Suprapubic skin (tissue), 4 donors: ENCODE results near the gene ARHGEF28.

Experiments
- CTCF ChIP-seq, 2 donors: fragments of 200-600 bp in 1 of 2; fragments of 450-650 bp in 1 of 2; sonication (generic) in 1 of 2; IDR thresholded peaks; one replicate each; pipeline ENCODE4 v1.5.1; 2016 to 2019; ENCODE audit warnings: antibody characterized with exemption in 2 of 2, mild to moderate bottlenecking in 1 of 2, moderate library complexity in 1 of 2
- EP300 ChIP-seq: sonication (generic); formaldehyde crosslinking; IDR thresholded peaks from one replicate; pipeline ENCODE4 v1.6.1; 2017; ENCODE audit warnings: antibody characterized with exemption
- POLR2A ChIP-seq, 2 donors: fragments of 450-650 bp; IDR thresholded peaks; one replicate each; pipeline ENCODE4 v1.6.1; 2017; ENCODE audit warnings: antibody characterized with exemption in 2 of 2, mild to moderate bottlenecking in 2 of 2, moderate library complexity in 2 of 2
- POLR2AphosphoS5 ChIP-seq, 3 donors: sonication (generic); formaldehyde crosslinking; IDR thresholded peaks; one replicate each; pipeline ENCODE4 v1.6.1; 2017; ENCODE audit warnings: antibody characterized with exemption in 3 of 3

GRCh38 chr5:73857446-73857845 is 231.4 kb downstream of the ARHGEF28 start:
- no peak for TF ChIP-seq CTCF (IDR thresholded peaks at IDR 0.05)
- no peak for TF ChIP-seq POLR2A (IDR thresholded peaks at IDR 0.05)
- TF ChIP-seq EP300, result no peak
- no peak for TF ChIP-seq POLR2AphosphoS5 (IDR thresholded peaks at IDR 0.05)
